H1 (cell line): Measurements from ENCODE around the gene VAV2. TPM values are rescaled to one million over a fixed set of nuclear protein-coding genes. Genes with fewer than 3 reads are reported as not detected.

Experiments used
- CHD1 ChIP-seq: IDR thresholded peaks from 2 replicates; pipeline ENCODE4 v1.6.1; 2012; ENCODE audit warnings: low read depth, low read length, improper control_type of control experiment
- EP300 ChIP-seq, 2 experiments: IDR thresholded peaks; 1 replicate in 1 of 2; 2 replicates in 1 of 2; pipeline ENCODE4 v1.6.1; 2011 to 2012; ENCODE audit warnings: low read depth in 2 of 2, low read length in 2 of 2, mild to moderate bottlenecking in 2 of 2, borderline replicate concordance in 1 of 2, inconsistent platforms in 1 of 2, moderate library complexity in 1 of 2
- EZH2 ChIP-seq: fragments of 200-600 bp; sonication (generic); IDR thresholded peaks from 2 replicates; pipeline ENCODE4 v1.7.1; 2012; ENCODE audit warnings: low read depth, mild to moderate bottlenecking, moderate library complexity, low read length, inconsistent platforms; ENCODE audit not compliant: severe bottlenecking
- SIN3A ChIP-seq, 2 experiments: IDR thresholded peaks in 1 of 2; conservative IDR thresholded peaks in 1 of 2; 2 replicates each; pipeline ENCODE4 v1.6.1; 2011 to 2012; ENCODE audit warnings: low read length in 2 of 2, improper control_type of control experiment in 1 of 2, low read depth in 1 of 2, mild to moderate bottlenecking in 1 of 2
- SIRT6 ChIP-seq: IDR thresholded peaks from one replicate; pipeline ENCODE4 v1.7.1; 2012; ENCODE audit warnings: low read length, inconsistent platforms
- polyA plus RNA-seq, 7 experiments: library from polyadenylated mRNA; depleted of rRNA in 3 of 7; stranded (reverse) in 5 of 7; unstranded in 2 of 7; fragments of >200 nt in 5 of 7; fragments of 200-250 nt in 2 of 7; gene quantifications; 1 replicate in 5 of 7; 2 replicates in 1 of 7; 4 replicates in 1 of 7; pipeline versions ENCODE4 v1.2.1 to v1.2.3, GENCODE V29; 2011 to 2013; ENCODE audit warnings: missing spikeins in 2 of 7, mixed read lengths in 2 of 7
- total RNA-seq: library from RNA; stranded (reverse); fragmentation: NEBNext Ultra II Directional; extraction: Animal tissue kit (Norgen Biotek cat#: 25700); gene quantifications from 2 replicates; pipeline ENCODE4 v1.2.1, GENCODE V29; 2021
- TF ChIP-seq, protein P1 (sequence below): IDR thresholded peaks from 2 replicates; pipeline ENCODE4 v1.6.1; 2011; ENCODE audit warnings: low read length, improper control_type of control experiment

VAV2 gene
- total and polyA plus RNA-seq, 2 of the 8 experiments (the other 6 are each of a cell fraction or from before 2014, with no cell fraction given) = 13.6 to 37.6 TPM

DNA sequence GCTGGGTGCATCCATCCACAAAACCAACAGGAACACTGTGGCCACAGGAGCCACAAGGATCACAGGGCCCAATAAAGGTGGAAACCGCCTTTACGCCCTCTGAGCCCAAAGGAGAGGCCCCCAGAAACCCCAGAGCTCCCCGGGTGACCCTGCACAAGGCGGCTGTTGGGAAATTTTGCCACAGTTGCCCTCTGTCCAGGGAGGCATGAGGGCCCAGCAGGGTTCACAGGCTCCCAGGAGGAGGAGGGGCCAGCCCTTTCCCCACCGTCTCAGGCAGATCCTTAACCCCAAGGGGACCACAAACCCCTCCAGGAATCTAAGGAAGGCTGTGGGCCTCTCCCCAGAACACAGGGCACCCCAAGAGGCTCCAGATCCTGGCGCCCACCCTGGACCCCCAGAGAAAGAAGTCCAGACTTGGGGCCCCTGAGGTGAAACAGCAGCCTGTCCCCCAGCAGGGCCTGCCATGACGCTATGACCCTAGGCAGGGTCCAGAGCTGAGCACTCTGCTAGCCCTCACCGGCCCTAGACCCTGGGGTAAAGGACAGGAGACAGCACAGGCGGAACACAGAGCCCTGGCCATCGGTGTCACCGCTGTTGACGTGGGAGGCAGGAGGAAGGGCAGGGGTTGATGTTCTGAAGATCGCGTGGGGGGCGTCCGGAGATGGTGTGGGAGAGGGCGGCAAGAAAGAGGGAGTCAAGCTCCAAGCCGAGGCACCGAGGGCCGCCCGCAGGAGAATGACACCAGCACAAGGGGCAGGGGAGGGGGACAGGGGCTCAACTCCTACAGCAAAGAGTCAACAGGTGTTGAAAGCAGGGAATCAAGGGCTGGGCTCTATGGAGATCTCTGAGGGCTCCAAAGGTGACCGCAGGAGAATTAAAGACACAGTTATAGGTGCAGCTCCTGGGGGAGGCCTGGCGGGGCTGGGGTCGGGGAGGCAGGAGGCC lies 97.5 kb downstream of the VAV2 start (continued):
- TF ChIP-seq, protein P1, sequence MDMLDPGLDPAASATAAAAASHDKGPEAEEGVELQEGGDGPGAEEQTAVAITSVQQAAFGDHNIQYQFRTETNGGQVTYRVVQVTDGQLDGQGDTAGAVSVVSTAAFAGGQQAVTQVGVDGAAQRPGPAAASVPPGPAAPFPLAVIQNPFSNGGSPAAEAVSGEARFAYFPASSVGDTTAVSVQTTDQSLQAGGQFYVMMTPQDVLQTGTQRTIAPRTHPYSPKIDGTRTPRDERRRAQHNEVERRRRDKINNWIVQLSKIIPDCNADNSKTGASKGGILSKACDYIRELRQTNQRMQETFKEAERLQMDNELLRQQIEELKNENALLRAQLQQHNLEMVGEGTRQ = no peak
- TF ChIP-seq EP300 (IDR thresholded peaks at IDR 0.05; ENCODE audit: borderline replicate concordance in 1 of 2, low read depth in 2 of 2, low read length in 2 of 2) (no peak), SIN3A (conservative IDR thresholded peaks at IDR 0.05 in 1 of 2, IDR thresholded peaks at IDR 0.05 in 1 of 2; ENCODE audit: low read depth in 1 of 2, low read length in 2 of 2) (no peak), EZH2 (no peak), CHD1 (no peak), SIRT6 (no peak)
